RPMI8226 (cell line): Measurements from ENCODE around the gene CHD9NB.

Experiments
- DNase-seq: peaks from one replicate; pipeline ENCODE4 v3.0.0-alpha.2; 2015

Gene CHD9NB

GRCh38 chr16:53052519-53053501 is at the start of gene CHD9NB:
Gene CHD9NB, minus strand, starts transcription at chr16:53052897. Its CDS starts 8,739 bp downstream, at chr16:53044158.
- DNase-seq = peak; percentile 62

GRCh38 chr16:53100889-53101288 is 48.2 kb upstream of the CHD9NB start:
- DNase-seq = no peak

DNA sequence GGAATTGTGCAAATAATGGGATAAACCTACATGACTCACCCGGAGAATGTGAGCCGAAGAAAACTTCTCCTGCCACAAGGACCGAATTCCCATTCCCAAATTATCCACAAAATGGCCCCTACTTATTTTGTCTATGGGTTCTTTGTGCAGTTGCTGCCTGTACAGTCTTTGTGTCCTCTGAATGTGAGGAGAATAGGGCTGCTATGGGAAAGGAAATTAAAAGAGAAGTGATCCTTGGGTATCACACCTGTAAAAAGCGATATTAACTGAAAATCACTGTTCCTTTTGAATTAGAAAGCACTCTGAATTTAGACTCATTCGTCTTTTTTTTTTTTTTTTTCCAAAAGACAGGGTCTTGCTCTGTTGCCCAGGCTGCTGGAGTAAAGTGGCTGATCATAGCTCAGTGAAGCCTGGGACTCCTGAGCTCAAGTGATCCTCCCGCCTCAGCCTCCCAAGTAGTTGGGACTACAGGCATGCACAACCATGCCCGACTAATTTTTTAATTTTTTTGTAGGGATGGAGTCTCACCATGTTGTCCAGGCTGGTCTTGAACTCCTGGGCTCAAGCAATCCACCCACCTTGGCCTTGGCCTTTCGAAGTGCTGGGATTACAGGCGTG is 47.5 kb upstream of the CHD9NB start:
- no peak for DNase-seq

GRCh38 chr16:53099318-53100130 is 46.8 kb upstream of the CHD9NB start:
- peak; percentile 95 for DNase-seq

DNA sequence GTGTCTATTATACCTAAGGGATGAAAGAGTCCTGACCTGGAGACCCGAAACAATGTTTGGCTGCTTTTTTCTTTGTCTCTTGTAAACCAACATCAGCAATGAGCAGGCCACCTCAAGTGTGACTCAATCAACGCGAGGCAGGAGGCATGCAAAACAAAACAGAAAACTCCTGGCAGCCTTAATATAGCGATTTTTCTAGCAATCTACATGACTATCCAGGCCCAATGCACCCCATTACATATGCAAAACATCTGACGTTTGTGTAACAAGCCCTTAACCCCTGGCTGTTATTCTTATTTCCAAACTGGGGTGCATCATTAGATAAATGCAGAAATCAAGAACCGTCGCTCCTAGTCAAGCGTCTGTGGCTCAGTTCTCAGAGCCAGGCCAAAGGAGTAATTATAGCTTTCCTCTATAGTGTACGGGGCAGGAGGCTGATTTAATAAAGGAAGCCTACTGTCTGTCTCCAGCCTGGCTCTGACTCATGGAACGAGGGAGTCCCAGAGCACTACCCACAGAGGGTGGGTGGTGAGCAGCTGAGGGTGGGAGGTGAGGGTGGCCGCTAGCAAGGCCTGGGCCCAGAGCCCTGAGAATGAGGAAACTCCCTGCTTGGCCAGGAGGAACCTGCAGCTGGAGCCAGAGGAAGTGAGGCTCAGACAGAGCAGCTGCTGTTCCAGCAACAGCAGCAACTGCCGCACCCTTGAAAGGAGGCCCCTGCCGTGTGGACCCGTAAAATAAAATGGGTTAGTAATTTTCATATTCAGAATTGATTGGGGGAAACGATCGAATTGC is 46.0 kb upstream of the CHD9NB start:
- DNase-seq = peak; percentile 87

DNA sequence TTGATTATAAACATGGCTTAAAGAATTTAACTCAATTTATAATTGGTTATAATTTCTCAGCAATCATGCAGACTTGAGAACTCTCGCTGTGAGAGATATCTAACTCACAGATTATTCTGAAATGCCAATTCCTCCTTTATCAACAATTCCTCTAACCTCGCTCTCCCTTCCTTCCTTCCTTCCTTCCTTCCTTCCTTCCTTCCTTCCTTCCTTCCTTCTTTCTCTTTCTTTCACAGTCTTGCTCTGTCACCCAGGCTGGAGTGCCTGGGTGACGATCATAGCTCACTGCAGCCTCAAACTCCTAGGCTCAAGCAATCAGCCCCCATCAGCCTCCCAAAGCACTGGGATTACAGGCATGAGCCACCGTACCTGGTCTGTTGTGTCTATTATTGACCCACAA is 44.5 kb upstream of the CHD9NB start:
- DNase-seq = no peak

- DNase-seq = peak; percentile 94
Observed at GRCh38 chr16:53094013-53094630, 41.4 kb upstream of the CHD9NB start.

- peak; percentile 32 for DNase-seq
Observed at GRCh38 chr16:53093162-53093744, 40.6 kb upstream of the CHD9NB start.

DNA sequence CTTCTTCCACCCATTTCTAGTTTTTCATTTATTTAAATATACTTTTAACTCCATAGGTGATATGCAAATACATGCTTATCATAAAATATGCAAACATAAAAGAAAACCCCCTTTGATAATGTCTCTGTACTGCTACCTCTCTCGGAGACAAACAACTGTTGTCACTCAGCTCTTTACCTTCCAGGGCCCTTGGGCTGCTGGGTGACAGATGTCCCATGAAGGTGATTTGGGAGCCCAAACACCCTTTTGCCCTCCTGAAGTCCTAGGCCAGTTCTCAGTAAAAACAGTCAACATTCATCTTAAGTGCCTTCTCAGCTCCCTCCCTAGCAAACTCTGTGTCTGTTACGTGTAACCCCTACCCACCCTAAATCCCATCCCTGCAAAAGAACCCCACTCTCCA is 39.6 kb upstream of the CHD9NB start:
- DNase-seq = no peak

DNA sequence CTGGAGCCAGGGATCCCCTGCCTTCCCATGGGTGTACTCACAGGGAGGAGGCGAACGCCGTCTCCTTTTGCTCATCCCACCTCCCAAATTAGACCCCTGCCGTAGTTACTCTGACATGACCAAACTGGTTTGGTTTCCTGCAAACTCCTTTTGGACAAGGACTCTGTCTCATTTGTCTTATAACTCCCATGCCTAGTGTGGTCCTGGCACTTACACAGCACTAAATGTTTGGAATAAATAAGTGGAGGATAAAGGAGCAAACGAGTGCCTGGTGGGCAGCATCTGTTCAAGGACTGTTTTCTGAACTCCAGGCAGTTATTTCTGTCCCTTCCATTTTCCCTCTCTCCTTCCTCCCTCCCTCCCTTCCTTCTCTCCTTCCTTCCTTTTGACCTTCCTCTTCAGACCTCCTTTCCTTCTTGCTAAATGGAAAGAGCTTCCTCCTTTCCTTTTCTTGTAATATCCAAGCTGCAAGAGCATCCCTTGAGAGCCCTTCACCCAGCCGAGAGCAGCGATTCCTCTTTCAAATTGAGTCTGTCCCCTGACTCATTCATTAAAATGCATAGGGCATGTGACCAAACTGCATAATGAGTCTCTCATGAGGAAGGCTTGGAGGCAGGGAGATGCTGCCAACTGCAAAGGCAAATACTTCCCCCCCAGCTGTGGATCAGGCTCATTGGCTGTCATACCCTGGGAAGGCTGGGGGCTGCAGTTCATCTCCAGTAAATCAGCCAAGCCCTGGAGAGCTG is 38.9 kb upstream of the CHD9NB start:
- DNase-seq = no peak

DNA sequence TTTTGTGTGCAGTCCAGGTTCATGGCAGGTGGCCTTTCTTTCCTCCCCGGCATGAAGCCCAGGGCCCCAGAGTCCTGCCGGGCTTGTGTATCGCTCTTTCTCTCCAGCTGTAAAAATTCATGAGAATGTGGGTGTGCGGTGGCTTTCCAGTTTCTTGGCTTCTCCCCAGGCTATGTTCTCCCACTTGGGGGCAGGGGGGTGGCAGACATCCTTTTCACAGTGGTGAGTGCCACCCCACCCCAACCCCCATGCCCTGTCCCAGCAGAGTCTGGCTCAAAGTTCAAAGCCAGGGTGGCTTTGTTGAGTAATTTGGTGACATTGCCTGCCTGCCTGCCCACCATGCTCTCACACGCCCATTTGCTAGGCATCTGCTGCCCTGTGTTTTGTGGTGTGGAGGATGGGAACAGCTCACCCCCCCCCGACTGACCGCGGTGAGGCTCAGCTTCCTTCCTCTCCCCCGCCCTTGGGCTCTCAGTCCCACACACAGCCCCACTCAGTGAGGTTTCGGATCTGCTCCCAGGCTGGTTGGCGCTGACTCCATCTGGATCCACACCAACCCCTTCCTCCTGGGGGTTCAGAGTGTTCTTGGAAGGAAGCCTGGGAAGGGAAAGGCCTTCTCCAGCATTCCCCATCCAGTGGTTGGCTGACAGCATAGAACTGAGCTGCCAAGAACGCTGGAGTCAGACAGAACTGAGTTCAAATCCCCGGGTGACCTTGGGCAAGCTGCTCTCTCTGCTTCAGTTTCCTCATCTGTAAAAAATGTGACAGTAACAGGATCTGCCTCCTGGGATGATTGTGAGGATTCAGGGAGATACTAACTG is 38.1 kb upstream of the CHD9NB start:
- no peak for DNase-seq

GRCh38 chr16:53090286-53090590 is 37.5 kb upstream of the CHD9NB start:
- DNase-seq = no peak

DNA sequence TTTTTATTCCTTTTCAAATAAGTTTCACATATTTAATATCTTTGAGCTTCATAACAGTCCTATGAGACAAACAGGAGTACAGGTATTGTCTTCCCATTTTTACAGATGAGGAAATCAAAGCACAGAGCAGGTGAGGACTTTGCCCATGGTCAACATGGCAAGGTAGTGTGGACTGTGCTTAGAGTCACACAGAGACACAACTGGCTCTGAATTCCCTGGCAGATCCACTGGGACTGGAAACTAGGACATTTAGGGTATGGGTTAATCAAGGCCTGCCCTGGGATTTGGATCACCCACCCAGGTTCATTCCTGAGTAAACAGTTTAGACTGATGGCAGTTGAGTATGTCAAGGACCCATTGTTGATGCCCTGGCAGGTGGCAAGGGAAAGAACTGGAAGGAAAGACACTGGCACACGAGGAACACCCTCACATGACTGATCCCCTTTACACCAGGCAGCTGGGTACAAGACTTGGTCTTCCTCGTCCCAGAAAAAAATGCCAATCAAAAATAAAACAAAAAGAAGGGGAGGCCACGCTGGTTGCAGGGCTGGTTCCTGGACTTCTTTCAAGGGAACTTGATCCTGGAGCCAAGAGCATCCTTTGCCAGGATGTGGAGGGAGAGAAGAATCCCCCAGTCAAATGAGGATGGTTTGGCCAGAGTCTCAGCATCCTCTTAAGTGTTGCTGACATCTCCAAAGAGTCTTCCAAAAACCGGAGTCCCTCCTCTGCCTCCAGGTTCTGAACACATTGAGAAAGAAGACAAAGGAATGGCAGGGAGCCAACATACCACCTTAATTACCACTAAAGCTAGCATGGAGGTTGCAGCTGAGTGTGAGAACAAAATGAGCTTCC is 37.0 kb upstream of the CHD9NB start:
- DNase-seq = no peak

GRCh38 chr16:53087101-53087500 is 34.4 kb upstream of the CHD9NB start:
- DNase-seq = no peak

DNA sequence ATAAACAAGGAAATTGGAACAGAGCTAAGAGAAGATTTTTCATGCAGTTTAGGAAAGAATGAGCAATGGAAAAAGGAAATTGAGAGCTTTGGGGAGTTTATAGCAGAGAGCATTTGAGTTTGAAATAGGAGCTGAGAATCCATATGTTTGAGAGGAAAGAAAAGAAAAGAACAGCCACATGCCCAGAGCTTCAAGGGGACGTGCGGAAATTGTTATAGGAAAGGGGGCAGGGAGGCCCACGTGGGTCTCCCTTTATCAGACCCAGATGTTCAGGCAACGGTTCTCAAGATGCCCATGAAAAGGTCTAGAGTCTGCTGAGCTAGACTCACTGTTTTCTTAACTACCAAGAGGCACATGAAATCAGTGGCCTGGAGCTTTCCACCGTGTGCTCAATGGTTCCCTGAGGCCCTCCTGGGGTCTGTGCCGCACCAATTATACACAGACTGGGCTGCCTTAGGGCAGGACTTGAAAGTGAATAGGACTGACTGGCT is 33.3 kb upstream of the CHD9NB start:
- DNase-seq = no peak

GRCh38 chr16:53085369-53085843 is 32.7 kb upstream of the CHD9NB start:
- DNase-seq = no peak

- no peak for DNase-seq
Observed at GRCh38 chr16:53084746-53085334, 32.1 kb upstream of the CHD9NB start.

DNA sequence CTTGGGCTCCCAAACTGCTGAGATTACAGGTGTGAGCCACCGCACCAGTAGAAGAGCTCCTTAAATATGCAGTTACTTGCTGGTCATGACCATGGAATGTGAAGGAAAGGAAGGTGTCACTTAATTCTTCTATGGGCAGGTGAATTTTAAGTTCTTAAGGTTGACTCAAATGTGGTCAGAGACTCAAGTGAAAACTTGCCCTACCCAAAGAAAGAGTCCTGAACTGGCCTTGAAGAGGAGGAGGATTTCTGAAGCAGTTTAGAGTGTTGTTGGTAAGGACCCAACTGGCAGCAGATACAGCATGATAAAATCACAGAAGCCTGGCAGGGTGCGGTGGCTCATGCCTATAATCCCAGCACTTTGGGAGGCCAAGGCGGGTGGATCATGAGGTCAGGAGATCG is 31.4 kb upstream of the CHD9NB start:
- no peak for DNase-seq
